Neural progenitor cell (in vitro differentiated cells): ENCODE data around the gene ZNF641. TPM values are rescaled to one million over a fixed set of nuclear protein-coding genes. Genes with fewer than 3 reads are reported as not detected.
"Not testable (repeated sequence)": the region's sequence is repeated elsewhere in the genome, so short reads cannot be mapped to it uniquely, and the experiment has no call there.

Experiments
- DNase-seq: peaks from one replicate; pipeline ENCODE4 v3.0.0-alpha.2; 2016; ENCODE audit warnings: low spot score
- H2AFZ ChIP-seq: fragments of 200-600 bp; sonication (generic); replicated peaks from 2 replicates; pipeline ENCODE4 v1.6.1; 2016; ENCODE audit warnings: antibody characterized with exemption
- H3F3A ChIP-seq: fragments of 200-600 bp; sonication (generic); 2 replicates; pipeline ENCODE4 v1.6.1; 2016; ENCODE audit warnings: antibody characterized with exemption, low read depth
- H3K27ac ChIP-seq: fragments of 200-600 bp; sonication (generic); 2 replicates; pipeline ENCODE4 v1.5.1; 2016; ENCODE audit warnings: mild to moderate bottlenecking
- H3K27me3 ChIP-seq: fragments of 200-600 bp; sonication (generic); 2 replicates; pipeline ENCODE4 v1.6.1; 2016; ENCODE audit warnings: mild to moderate bottlenecking, moderate library complexity
- H3K36me3 ChIP-seq: fragments of 200-600 bp; sonication (generic); 2 replicates; pipeline ENCODE4 v1.5.1; 2016
- H3K4me1 ChIP-seq: fragments of 200-600 bp; sonication (generic); 2 replicates; pipeline ENCODE4 v1.6.1; 2016; ENCODE audit warnings: mixed run types
- H3K4me2 ChIP-seq: fragments of 200-600 bp; sonication (generic); 2 replicates; pipeline ENCODE4 v1.6.1; 2016
- H3K4me3 ChIP-seq: fragments of 200-600 bp; sonication (generic); 2 replicates; pipeline ENCODE4 v1.5.1; 2016
- H3K79me2 ChIP-seq: fragments of 200-600 bp; sonication (generic); 2 replicates; pipeline ENCODE4 v1.6.1; 2016; ENCODE audit warnings: low read depth
- H3K9ac ChIP-seq: fragments of 200-600 bp; sonication (generic); 2 replicates; pipeline ENCODE4 v1.6.1; 2016
- H3K9me3 ChIP-seq: fragments of 200-600 bp; sonication (generic); 2 replicates; pipeline ENCODE4 v1.5.1; 2016; ENCODE audit warnings: low read depth
- H4K20me1 ChIP-seq: fragments of 200-600 bp; sonication (generic); 2 replicates; pipeline ENCODE4 v1.6.1; 2016; ENCODE audit warnings: low read depth
- H3K27ac Mint-ChIP-seq: 3 replicates; pipeline ENCODE4 v1.8.0; 2021; ENCODE audit warnings: mixed read lengths
- H3K27me3 Mint-ChIP-seq: 2 replicates; pipeline ENCODE4 v1.8.0; 2022; ENCODE audit warnings: low read depth, mild to moderate bottlenecking, inconsistent platforms, moderate library complexity, mixed read lengths; ENCODE audit not compliant: insufficient read depth
- H3K36me3 Mint-ChIP-seq: 3 replicates; pipeline ENCODE4 v1.8.0; 2021; ENCODE audit warnings: mixed read lengths
- H3K4me1 Mint-ChIP-seq: 3 replicates; pipeline ENCODE4 v1.8.0; 2021; ENCODE audit warnings: mixed read lengths
- H3K4me3 Mint-ChIP-seq: 3 replicates; pipeline ENCODE4 v1.8.0; 2021; ENCODE audit warnings: mild to moderate bottlenecking, moderate library complexity, mixed read lengths
- H3K9me3 Mint-ChIP-seq: 3 replicates; pipeline ENCODE4 v1.8.0; 2020; ENCODE audit warnings: mixed read lengths
- CTCF ChIP-seq: fragments of 200-600 bp; sonication (generic); IDR thresholded peaks from 2 replicates; pipeline ENCODE4 v1.5.1; 2017; ENCODE audit warnings: antibody characterized with exemption, mild to moderate bottlenecking
- EZH2 ChIP-seq: fragments of 200-600 bp; sonication (generic); IDR thresholded peaks from 2 replicates; pipeline ENCODE4 v1.6.1; 2017; ENCODE audit warnings: antibody characterized with exemption, mild to moderate bottlenecking, moderate library complexity
- EZH2phosphoT487 ChIP-seq: fragments of 200-600 bp; sonication (generic); IDR thresholded peaks from 2 replicates; pipeline ENCODE4 v1.6.1; 2017; ENCODE audit warnings: antibody characterized with exemption
- total RNA-seq: library from RNA; depleted of rRNA; stranded (reverse); fragments of >200 nt; gene quantifications from 2 replicates; pipeline ENCODE4 v1.2.3, GENCODE V29; 2015; ENCODE audit warnings: low replicate concordance

Gene ZNF641
- total RNA-seq, 1 donor from 2014 or later = 21.7 TPM

GRCh38 chr12:48334808-48335207 is 15.9 kb downstream of the ZNF641 start:
- Histone ChIP-seq H3K36me3 (no peaks in the 10 kb centered on the region), H3K4me1 (no peaks in the 10 kb centered on the region), H3K9me3 (no peaks in the 10 kb centered on the region), H2AFZ (no peak overlapping the region), H3F3A (no peaks in the 10 kb centered on the region), H4K20me1 (no peaks in the 10 kb centered on the region), H3K4me3 (no peak overlapping the region), H3K27ac (no peak overlapping the region), H3K27me3 (no peaks in the 10 kb centered on the region), H3K9ac (no peak overlapping the region), H3K4me2 (no peak overlapping the region), H3K79me2 (no peaks in the 10 kb centered on the region)
- Mint-ChIP-seq H3K4me3 (no peak overlapping the region), H3K27ac (no peak overlapping the region), H3K27me3 (no peaks in the 10 kb centered on the region), H3K36me3 (no peaks in the 10 kb centered on the region), H3K9me3 (no peaks in the 10 kb centered on the region), H3K4me1 (no peaks in the 10 kb centered on the region)
- no peak for DNase-seq
- no peak for TF ChIP-seq EZH2phosphoT487
- no peak for TF ChIP-seq CTCF
- no peak for TF ChIP-seq EZH2

- H3K36me3 Mint-ChIP-seq, H3K27me3 Mint-ChIP-seq, H3K9me3 Mint-ChIP-seq, H4K20me1 ChIP-seq, H3K9ac ChIP-seq, H2AFZ ChIP-seq, H3K4me1 Mint-ChIP-seq, H3K79me2 ChIP-seq, DNase-seq, H3K27ac ChIP-seq, H3K4me3 ChIP-seq, H3K9me3 ChIP-seq, H3K36me3 ChIP-seq, H3K27ac Mint-ChIP-seq, H3K4me3 Mint-ChIP-seq, H3F3A ChIP-seq, H3K4me2 ChIP-seq, H3K4me1 ChIP-seq, H3K27me3 ChIP-seq: not testable (repeated sequence)
Measured at GRCh38 chr12:48333680-48334079, 17.0 kb downstream of the ZNF641 start.

GRCh38 chr12:48331399-48331798 is 19.3 kb downstream of the ZNF641 start:
- Histone ChIP-seq H3K4me1 (no peaks in the 10 kb centered on the region), H3K27ac (no peak overlapping the region), H3K9me3 (peaks cover under 1% of the 10 kb centered on the region), H4K20me1 (no peaks in the 10 kb centered on the region), H3K79me2 (no peaks in the 10 kb centered on the region), H3K27me3 (no peaks in the 10 kb centered on the region), H3K4me3 (no peak overlapping the region), H2AFZ (no peak overlapping the region), H3K36me3 (no peaks in the 10 kb centered on the region), H3F3A (no peaks in the 10 kb centered on the region), H3K4me2 (no peak overlapping the region), H3K9ac (no peak overlapping the region)
- no peak for TF ChIP-seq CTCF
- no peak for TF ChIP-seq EZH2phosphoT487
- no peak for TF ChIP-seq EZH2
- Mint-ChIP-seq H3K27me3 (peaks cover 2% of the 10 kb centered on the region), H3K4me1 (no peaks in the 10 kb centered on the region), H3K4me3 (no peak overlapping the region), H3K36me3 (peaks cover under 1% of the 10 kb centered on the region), H3K27ac (no peak overlapping the region), H3K9me3 (peaks cover under 1% of the 10 kb centered on the region)
- no peak for DNase-seq

GRCh38 chr12:48329199-48329939 is 21.4 kb downstream of the ZNF641 start:
- Histone ChIP-seq H4K20me1 (no peaks in the 10 kb centered on the region), H3K79me2 (no peaks in the 10 kb centered on the region), H3K4me2 (no peak overlapping the region), H3K9me3 (peaks cover 5% of the 10 kb centered on the region), H2AFZ (no peak overlapping the region), H3K36me3 (no peaks in the 10 kb centered on the region), H3K4me3 (no peak overlapping the region), H3K9ac (no peak overlapping the region), H3K27me3 (no peaks in the 10 kb centered on the region), H3F3A (no peaks in the 10 kb centered on the region), H3K4me1 (no peaks in the 10 kb centered on the region), H3K27ac (no peak overlapping the region)
- Mint-ChIP-seq H3K4me1 (no peaks in the 10 kb centered on the region), H3K27ac (no peak overlapping the region), H3K36me3 (peaks cover 5% of the 10 kb centered on the region), H3K9me3 (peaks cover 8% of the 10 kb centered on the region), H3K4me3 (no peak overlapping the region), H3K27me3 (peaks cover 2% of the 10 kb centered on the region)
- TF ChIP-seq CTCF = no peak
- TF ChIP-seq EZH2 = no peak
- no peak for TF ChIP-seq EZH2phosphoT487
- DNase-seq = no peak
